CD4-positive, alpha-beta T cell treated with Interleukin-6 at 100 ng/mL for 8 hours (primary cell): ENCODE measurements around the gene SREBF2.

Source experiments
- DNase-seq: peaks from one replicate; pipeline ENCODE4 v3.0.0-alpha.2; 2020; ENCODE audit warnings: mixed read lengths, low spot score

The SREBF2 gene

DNA sequence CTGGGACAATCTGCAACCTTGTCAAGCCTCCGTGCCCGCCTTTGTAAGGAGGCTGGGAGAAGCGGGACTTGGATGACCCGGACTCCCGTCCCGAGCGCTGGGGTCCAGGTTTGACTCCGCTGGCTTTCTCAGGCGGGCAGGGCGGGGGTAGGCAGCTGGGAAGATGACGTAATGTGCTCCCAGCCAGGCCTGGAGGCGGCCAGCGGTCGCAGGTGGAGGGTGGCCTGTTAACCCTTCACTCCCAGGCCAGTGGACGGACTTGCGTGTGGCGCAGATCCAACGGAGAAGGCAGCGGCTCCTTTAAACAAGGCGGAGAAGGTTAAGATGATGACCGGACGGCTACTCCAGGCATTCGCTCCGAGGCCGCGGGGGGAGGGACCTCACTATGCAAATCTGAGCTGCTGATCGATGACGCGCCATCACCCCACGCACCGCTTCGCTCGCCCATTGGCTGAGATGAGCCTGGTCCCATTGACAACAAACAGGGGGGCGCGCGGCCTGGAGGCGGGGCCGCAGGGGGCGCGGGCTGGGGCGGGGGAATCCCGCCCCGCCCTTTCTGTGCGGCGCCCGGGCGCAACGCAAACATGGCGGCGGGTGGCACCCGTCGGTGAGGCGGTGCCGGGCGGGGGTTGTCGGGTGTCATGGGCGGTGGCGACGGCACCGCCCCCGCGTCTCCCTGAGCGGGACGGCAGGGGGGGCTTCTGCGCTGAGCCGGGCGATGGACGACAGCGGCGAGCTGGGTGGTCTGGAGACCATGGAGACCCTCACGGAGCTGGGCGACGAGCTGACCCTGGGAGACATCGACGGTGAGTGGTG, at the start of gene SREBF2:
TSS of gene SREBF2 (plus strand) at position 553 of the 816 bp plus-strand sequence. CDS start at position 719, 166 bp downstream.
- DNase-seq, result peak; percentile 98

DNA sequence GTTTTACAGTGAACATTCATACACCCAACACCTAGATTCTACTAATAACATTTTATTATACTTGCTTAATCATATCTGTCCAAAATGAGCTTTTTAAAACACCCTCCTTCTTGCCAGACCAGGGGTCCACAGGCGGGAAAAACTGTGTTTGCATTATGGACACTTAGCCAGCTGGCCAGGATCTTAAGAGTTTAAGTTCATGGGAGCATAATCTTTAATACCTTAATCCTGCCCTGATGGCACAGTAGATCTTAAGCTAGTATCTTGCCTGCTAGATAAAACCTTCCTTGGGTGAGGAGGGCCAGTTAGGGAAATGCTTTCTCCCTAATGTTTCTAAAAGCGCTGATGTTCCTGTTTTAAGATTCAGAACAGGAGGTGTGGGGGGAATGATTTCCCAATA, 45.6 kb upstream of the SREBF2 start:
- no peak for DNase-seq

DNA sequence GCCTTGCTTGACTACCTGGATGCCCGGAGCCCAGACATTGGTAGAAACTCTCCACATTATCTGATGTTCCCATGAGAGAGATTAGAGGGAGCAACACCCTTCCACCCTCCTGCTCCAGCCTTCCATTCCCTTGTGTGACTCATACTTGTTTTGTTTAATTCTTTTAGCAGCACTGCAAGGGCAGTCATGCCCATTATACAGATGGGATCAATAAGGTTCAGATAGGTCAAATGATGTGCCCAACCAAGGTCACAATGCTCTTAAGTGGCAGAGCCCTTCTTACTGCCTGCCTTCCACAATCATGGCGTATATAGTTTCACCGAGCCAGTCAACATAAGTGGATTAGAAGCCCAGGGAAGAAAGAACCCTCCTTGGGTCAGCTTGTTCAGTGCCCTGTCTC, 39.0 kb upstream of the SREBF2 start:
- DNase-seq, result no peak

DNA sequence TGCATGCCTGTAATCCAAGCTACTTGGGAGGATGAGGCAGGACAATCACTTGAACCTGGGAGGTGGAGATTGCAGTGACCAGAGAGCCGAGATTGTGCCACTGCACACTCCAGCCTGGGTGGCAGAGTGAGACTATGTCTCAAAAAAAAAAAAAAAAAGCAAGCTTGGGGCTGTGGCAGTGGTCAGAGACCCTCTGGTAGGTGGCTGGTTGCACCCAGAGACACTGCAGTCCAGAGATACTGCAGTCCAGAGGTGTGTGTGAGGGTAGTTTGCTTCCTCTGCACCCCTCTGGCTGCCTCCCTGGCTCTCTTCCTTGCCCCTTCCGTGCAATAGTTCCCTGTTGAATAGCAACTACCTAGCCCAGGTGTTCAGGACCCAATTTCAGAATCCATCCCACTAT, 34.2 kb upstream of the SREBF2 start:
- no peak for DNase-seq

DNA sequence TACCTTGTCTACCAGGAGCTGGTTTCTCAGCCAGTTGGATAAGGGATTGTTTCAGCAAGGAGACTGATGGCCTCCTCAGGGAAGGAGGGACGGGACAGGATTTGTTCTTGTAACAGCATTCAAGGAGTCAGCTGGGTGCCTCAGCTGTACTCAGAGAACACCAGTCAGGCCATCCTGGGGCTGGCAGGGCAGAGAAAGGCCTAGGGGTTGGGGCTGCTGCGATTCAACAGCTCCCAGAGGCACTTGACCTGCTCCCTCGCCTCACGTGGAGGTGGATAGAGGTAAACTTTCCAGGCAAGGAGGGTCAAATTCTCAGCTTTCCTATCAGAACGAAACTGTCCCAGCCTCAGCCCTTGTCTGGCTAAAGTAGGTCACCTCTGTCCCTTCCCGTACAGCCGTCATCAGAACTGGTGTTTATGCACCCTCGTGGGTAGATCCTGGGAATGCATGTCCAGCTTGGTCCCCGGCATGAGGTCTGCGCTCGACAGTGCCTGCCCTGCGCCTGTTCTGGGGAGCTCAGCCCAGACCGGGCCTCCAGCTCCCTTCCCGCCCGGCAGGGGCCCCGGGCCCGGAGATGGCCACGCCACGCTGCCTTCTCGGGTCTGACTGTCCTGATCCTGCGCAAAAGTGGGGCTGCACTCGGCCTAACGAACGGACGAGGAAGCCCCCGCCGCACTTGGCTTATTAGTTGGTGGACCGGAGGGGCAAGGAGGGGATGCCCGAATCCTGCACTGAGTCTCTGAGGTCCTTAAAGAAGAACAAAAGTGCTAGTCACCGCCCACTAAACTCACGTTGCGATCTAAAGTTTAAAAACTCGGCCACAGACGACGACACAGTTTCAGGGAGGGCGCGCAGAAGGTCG, 33.2 kb upstream of the SREBF2 start:
- DNase-seq, result no peak

DNA sequence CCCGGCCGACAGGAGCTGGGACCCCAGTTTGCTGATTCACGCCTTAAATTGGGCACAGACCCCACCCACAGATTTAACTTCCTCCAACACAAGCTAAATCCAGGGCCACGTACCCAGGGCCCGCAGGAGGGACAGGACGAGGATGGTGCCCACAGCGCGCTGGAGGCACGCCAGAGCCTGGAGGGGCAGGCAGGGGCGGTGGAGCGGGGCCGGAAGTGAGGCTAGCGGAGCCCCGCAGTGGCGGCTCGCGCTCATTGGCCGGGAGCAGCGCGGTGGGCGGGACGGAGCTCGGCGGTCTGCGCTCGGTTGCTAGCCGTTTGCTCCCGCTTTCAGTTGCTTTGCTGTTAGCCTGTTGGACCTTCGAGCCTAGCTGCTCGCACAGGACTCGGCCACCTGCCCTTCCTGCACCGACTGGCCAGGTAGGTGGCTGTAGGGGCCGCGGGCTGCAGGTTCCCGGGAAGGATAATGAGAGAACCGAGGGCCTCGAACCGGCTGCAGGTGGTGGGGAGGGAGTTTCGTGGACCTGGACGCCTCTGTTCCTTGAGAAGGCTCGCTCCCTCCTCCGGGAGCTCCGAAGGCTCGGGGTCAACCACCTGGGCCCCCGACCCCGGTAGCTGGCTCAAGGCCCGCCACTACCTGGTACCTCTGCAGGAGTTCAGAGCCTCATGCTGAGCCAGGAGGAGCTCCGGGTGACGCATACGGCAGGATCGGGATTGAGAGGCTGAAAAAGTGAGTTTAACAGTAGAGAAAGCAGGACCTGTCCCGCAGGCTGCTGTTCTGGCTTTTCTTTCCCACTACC, 32.4 kb upstream of the SREBF2 start, which contains the start of gene CCDC134:
TSS of gene CCDC134 (plus strand) at position 332 of the 799 bp plus-strand sequence. CDS start 8,212 bp downstream, outside the sequence.
- DNase-seq, result peak; percentile 91

DNA sequence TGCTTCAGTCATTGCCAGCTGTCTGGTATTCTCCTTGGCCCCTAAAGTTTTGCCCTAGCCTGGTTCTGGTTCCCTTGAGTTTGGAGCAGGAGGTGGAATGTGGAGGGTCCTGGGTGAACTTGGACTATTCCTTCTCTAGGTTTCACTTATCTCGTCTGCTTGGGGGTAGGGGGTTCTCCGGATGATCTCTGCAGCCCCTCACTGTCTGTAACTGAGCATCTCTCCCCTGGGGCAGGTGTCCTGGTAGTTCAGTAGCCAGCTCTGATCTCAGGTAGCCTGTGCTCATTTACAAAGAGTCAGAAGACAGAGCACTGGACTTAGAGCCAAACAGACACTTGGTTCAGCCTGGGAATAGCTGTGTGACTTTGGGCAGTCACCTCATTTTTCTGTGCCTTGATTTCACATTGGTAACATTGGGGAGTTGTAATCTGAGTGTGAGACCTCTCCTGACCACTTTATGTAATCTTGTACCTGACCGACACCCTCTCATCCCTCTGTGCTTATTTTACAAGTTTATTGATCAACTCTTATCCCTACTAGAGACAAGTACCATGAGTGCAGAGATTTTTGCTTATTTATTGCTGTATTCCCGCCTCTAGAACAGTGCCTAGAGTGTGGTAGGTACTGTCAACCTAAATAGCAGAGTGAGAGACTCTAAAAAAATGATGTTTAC, 31.6 kb upstream of the SREBF2 start:
- DNase-seq, result no peak

DNA sequence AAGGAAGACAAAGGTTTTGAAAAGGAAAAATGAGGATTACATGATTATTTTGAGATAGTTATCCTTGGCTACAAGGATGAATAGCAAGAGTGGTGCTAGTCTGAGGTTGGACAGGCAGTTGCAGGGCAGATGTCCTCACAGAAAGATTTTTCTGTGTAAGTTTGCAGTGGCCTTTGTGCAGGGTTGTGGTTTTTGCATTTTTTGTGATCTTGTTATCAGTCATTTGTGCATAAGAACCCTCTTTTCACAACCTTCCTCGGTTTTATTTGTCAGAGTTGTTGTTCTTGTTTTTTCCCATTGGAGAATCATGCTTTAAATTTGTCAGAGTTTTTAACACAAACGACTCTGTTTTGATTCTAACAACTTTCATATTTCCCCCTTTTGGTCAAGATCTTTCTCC, 31.0 kb upstream of the SREBF2 start:
- no peak for DNase-seq

DNA sequence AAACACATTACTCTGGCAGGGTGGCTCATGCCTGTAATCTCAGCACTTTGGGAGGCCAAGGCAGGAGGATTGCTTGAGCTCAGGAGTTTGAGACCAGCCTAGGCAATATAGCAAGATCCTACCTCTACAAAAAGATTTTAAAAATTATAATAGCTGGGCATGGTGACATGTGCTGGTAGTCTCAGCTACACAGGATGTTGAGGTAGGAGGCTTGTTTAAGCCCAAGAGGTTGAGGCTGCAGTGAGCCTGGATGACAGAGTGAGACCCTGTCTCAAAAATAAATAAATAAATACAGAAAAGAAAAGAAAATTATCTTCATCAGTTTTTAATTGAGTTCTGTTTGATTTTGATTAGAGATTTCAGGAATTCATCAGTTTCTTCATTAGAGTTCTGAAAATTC, 27.3 kb upstream of the SREBF2 start:
- DNase-seq, result no peak

DNA sequence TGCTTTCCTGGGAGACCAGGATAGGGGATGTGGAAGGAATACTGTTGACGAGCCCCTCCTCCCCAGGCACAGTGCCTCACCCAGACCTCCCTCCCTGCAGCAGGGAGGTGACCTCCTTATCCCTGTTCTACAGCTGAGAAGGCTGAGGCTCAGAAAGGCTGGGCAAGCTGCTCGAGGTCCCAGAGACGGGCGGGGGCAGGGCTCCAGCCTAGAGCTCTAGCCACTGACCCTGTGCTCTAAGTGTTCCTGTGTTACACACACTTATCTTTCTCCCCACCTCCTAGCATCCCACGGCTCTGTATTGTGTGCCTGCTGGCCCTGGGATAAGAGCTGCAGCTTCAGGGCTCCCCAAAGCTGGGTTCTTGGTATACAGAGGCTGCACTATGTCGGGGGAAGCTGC, 24.5 kb upstream of the SREBF2 start:
- DNase-seq, result no peak

DNA sequence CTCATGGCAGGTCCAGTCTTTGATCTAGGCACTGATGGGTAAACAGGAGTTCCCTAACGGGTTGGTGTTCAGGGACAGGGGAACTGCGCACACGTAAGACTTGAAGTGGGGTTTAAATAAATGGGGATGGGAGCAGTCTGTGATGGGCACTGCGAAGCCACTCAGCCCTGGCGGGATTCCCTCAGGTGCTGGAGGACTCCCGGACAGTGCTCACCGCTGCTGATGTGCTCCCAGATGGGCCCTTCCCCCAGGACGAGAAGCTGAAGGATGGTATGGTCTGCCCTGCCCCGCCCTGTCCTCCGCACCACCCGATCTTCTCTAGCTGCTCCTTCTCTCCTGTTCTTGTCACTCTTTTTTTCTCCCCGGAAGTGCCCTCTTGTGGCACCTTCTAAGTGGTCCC, 22.9 kb upstream of the SREBF2 start:
- no peak for DNase-seq

DNA sequence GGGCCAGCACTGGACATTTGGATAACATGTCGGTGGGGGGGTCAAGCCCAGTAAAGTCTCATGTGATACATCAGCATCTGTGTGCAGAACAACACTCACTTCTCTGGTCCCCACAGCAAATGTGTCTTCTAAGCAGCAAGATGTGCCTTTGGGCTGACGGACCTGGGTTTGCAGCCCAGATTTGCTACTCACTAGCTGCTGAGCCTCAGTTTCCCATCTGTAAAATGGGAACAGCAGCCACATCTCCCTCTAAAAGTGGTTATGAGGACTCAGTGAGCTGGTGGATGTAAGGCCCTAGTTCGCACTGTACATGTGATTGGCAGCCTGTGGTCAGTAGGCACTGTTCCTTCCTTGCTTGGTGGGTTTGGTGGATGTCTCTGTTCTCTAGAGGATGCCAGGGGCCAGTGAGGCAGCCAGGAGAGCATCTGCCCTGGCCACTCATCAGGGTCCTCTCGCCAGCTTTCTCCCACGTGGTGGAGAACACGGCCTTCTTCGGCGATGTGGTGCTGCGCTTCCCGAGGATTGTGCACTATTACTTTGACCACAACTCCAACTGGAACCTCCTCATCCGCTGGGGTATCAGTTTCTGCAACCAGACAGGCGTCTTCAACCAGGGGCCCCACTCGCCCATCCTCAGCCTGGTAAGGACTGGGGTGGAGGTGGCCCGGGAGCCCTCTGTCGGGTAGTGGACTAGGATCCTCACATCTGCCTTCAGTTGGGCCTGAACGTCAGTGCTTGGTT, 19.9 kb upstream of the SREBF2 start:
- DNase-seq, result no peak

DNA sequence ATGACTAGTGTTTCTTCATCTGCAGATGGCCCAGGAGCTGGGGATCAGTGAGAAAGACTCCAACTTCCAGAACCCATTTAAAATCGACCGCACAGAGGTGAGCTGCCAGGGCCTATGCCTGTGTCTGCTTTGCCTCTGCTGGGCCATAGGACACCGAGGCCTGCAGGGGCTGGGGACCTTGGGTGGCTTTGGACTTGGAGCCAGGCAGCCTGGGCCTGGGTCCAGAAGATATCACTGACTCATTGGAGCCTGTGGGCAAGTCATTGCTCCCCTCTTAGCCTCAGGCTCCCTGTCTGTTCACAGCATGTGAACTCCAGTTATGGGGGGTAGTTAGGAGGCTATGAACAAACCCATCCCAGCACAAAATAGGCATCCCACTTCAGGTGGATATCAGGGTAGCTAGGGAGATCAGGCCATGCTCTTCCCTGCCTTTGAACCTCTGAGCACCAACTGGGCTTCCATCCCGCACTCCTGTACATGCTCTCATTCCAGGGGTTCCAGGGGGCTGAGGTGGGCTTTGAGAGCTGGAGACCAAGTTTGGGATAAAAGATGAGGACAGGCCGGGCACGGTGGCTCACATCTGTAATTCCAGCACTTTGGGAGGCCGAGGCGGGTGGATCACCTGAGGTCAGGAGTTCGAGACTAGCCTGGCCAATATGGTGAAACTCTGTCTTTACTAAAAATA, 19.0 kb upstream of the SREBF2 start:
- no peak for DNase-seq

DNA sequence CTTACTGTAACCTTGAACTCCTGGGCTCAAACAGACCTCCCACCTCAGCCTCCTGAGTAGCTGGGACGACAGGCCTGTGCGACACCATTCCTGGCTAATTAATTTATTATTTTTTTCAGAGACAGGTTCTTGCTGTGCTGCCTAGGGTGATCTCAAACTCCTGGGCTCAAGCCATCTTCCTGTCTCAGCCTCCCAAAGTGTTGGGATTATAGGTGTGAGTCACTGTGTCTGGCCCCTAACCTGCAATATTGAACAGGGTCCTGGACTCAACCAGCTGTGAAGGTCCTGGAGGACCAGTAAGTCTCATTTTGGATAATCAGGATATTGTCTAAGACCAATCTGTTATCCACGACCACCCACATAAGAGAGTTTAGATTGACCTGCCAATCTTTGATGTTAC, 17.2 kb upstream of the SREBF2 start:
- no peak for DNase-seq

DNA sequence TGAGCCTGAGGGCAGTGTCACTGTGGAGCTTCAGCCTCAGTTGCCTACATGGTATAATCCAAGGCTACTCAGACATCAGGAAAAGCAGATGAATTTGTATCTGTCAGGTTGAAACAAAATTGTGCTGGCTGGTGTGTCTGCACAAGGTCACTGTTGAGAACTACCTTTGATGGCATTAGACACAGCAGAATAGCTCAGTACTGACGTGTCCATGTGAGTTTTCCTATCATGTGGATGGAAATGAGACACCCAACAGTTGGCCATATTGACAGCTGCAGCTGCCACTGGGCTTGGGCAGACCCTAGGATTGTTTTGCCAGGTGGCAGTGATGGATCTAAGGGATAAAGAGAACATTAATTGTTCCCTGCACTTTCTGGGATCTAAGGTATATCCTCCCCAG, 16.7 kb upstream of the SREBF2 start:
- no peak for DNase-seq

DNA sequence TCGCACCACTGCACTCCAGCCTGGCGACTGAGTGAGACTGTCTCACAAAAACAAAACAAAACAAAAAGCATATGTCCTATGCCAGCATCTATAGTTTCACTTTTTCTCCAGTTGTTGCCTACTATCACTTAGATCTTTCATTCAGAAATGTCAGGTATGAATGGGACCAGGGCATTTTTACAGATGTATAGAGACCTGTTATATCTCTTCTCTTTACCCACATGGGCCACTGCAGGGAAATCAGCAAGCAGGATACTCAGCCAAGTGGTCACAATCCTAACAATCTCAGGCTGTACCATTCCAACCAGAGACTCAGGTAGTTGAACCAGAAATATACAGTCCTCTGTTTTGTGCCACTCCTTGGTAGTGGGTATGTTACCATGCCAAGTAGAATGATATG, 16.0 kb upstream of the SREBF2 start:
- no peak for DNase-seq

DNA sequence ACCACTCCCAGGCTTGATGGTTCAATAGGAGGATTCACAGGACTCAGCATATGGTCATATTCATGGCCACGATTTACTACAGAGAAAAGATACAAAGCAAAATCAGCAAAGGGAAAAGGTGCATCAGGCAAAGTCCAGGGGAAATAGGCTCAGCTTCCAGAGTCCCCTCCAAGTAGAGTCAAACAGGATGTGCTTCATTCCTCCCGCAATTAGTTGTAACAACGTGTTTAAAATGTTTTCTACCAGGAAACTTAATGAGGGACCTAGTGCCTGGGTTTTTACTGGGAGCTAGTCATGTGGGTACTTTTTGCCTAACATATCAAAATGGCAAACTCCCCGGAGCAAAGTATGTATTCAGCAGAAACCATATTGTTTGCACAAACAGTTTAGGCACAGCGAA, 14.9 kb upstream of the SREBF2 start:
- no peak for DNase-seq

DNA sequence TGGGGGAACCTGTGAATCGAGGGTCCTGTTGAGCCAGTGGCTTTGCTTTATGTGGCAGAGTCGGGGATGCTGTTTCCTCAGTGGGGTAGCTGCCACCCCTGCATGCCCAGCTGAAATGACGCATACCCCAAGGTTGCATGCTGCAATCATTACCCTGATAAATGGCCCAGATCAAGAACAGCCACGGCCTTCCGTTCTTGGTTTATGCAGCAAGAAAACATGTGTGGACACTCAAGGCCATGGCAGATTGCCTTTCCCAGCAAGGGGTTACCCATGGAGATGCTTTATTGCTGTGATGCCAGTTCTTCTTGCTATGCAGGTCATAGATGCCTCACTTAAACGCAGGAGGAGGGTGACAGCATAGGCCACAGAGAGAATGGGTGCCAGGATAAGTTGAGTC, 14.3 kb upstream of the SREBF2 start:
- no peak for DNase-seq

DNA sequence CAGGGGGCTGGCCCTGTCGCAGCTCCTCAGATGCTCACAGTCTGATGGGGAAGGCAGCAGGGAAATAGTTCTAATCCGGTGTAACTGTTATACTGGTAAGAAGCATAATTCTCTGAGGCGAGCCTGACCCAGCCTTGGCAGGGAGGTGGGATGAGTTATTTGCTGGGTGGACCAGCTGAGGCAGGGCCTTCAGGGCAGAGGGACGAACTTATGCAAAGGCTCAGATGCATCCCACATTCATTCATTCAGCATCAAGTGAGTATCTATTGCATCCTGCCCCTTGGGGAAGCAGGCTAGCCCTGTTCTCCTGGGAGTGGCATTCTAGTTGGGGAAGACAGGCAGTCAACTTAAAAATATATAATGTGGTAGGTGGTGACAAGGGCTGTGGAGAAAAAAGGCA, 13.6 kb upstream of the SREBF2 start:
- no peak for DNase-seq

DNA sequence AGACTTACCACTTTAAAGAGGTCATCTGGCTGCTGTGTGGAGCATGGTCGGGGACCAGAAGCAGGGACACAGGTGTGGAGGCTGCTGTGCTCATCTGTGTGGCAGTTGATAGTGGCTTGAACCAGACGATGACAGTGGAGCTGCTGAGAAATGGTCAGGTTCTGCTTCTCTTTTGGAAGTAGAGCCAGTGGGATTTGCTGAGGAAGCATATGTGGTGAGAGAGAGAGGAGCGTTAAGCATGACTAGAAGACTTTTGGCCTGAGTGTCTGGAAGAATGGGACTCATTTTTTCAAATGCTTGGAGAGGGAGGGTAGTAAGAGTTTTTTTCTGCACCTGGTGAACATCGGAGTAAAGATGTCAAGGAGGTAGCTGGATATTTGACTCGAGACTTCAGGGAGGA, 12.5 kb upstream of the SREBF2 start:
- no peak for DNase-seq
